ENCODE data around the gene ARSJ. TPM values are rescaled to one million over a fixed set of nuclear protein-coding genes. Genes with fewer than 3 reads are reported as not detected.

Gene ARSJ
- total and polyA plus RNA-seq, 2 experiments from 2014 or later, result 0.30 TPM; not detected in 1

GRCh38 chr4:113907559-113907958 lies 71.9 kb downstream of the ARSJ start:
- H3K4me1 ChIP-seq (ENCODE audit: low read depth), result no peaks in the 10 kb centered on the region
- no peak overlapping the region for H3K4me3 ChIP-seq
- no peak for TF ChIP-seq CTCF (IDR thresholded peaks at IDR 0.05; ENCODE audit: low read depth, low read length)
- H3K27ac ChIP-seq, result no peak overlapping the region
- H3K9me3 ChIP-seq (ENCODE audit: low read depth), result no peaks in the 10 kb centered on the region
- no peaks in the 10 kb centered on the region for H3K27me3 ChIP-seq
- H3K36me3 ChIP-seq, result no peaks in the 10 kb centered on the region
- DNase-seq (ENCODE audit: low read depth in 1 of 2, low spot score in 1 of 2), result no peak

- Histone ChIP-seq H3K27ac (no peak overlapping the region), H3K27me3 (no peaks in the 10 kb centered on the region), H3K4me3 (no peak overlapping the region), H3K9me3 (ENCODE audit: low read depth) (no peaks in the 10 kb centered on the region), H3K4me1 (ENCODE audit: low read depth) (no peaks in the 10 kb centered on the region), H3K36me3 (no peaks in the 10 kb centered on the region)
- no peak for TF ChIP-seq CTCF (IDR thresholded peaks at IDR 0.05; ENCODE audit: low read depth, low read length)
- DNase-seq (ENCODE audit: low read depth in 1 of 2, low spot score in 1 of 2), result peak in 1 of 2 donors; percentile 15
These were observed 74.1 kb downstream of the ARSJ start for GRCh38 chr4:113905301-113905700.

- Histone ChIP-seq H3K4me1 (ENCODE audit: low read depth) (no peaks in the 10 kb centered on the region), H3K9me3 (ENCODE audit: low read depth) (no peaks in the 10 kb centered on the region), H3K36me3 (no peaks in the 10 kb centered on the region), H3K4me3 (no peak overlapping the region), H3K27me3 (no peaks in the 10 kb centered on the region), H3K27ac (no peak overlapping the region)
- TF ChIP-seq CTCF (IDR thresholded peaks at IDR 0.05; ENCODE audit: low read depth, low read length), result no peak
- DNase-seq (ENCODE audit: low read depth in 1 of 2, low spot score in 1 of 2), result no peak
These were observed 74.6 kb downstream of the ARSJ start for GRCh38 chr4:113904877-113905276.

GRCh38 chr4:113901994-113902787 lies 77.3 kb downstream of the ARSJ start:
- TF ChIP-seq CTCF (IDR thresholded peaks at IDR 0.05; ENCODE audit: low read depth, low read length), result no peak
- DNase-seq (ENCODE audit: low read depth in 1 of 2, low spot score in 1 of 2), result no peak
- Histone ChIP-seq H3K9me3 (ENCODE audit: low read depth) (no peaks in the 10 kb centered on the region), H3K4me3 (no peak overlapping the region), H3K27ac (no peak overlapping the region), H3K27me3 (no peaks in the 10 kb centered on the region), H3K36me3 (no peaks in the 10 kb centered on the region), H3K4me1 (ENCODE audit: low read depth) (no peaks in the 10 kb centered on the region)

- H3K36me3 ChIP-seq, result no peaks in the 10 kb centered on the region
- H3K9me3 ChIP-seq (ENCODE audit: low read depth), result no peaks in the 10 kb centered on the region
- no peak for TF ChIP-seq CTCF (IDR thresholded peaks at IDR 0.05; ENCODE audit: low read depth, low read length)
- DNase-seq (ENCODE audit: low read depth in 1 of 2, low spot score in 1 of 2), result no peak
- H3K27ac ChIP-seq, result no peak overlapping the region
- no peaks in the 10 kb centered on the region for H3K4me1 ChIP-seq (ENCODE audit: low read depth)
- no peaks in the 10 kb centered on the region for H3K27me3 ChIP-seq
- no peak overlapping the region for H3K4me3 ChIP-seq
These were observed 80.0 kb downstream of the ARSJ start for GRCh38 chr4:113899271-113900070.
